GM12878 (cell line): Measurements from ENCODE around the gene CDKL5. TPM values are rescaled to one million over a fixed set of nuclear protein-coding genes. Genes with fewer than 3 reads are reported as not detected.

Experiments used
- ATAC-seq: fragments of 200-7000 bp; cut with Tn5 transposase; 3 replicates; pipeline ENCODE4 v1.9.1; 2020; ENCODE audit warnings: mild to moderate bottlenecking, moderate library complexity
- BruUV-seq: library from RNA; stranded (reverse); fragments of 400-500 nt; replicated peaks from 2 replicates; lab custom pipeline; 2021; lab: Mats Ljungman, UMichigan
- CTCF ChIA-PET: fragments of 300-600 bp; sonication (Branson Sonifier 250); formaldehyde crosslinking; extraction: SDS; loops from one replicate; lab custom pipeline; 2021; ENCODE audit warnings: inconsistent platforms; lab: Yijun Ruan, JAX
- POLR2A ChIA-PET: fragments of 350-600 bp; formaldehyde crosslinking; extraction: SDS; loops from one replicate; lab custom pipeline; 2021; ENCODE audit warnings: inconsistent platforms; lab: Charles Lee
- RAD21 ChIA-PET: fragments of 300-600 bp; sonication (Branson Sonifier 250); formaldehyde crosslinking; loops from one replicate; lab custom pipeline; 2023; ENCODE audit warnings: antibody characterized with exemption; ENCODE audit not compliant: unreplicated experiment; lab: Charles Lee
- SMC1A ChIA-PET: fragments of 300-600 bp; sonication (Branson Sonifier 250); formaldehyde crosslinking; loops from one replicate; lab custom pipeline; 2023; ENCODE audit not compliant: unreplicated experiment, uncharacterized antibody; lab: Charles Lee
- DNase-seq: peaks from one replicate; pipeline ENCODE4 v3.0.0-alpha.2; 2011; ENCODE audit warnings: low read depth, low spot score
- FAIRE-seq: peaks from 3 replicates; lab custom pipeline; 2011; peaks lifted over from hg19 to GRCh38; lab: Jason Lieb, UNC
- H2AFZ ChIP-seq: 2 replicates; pipeline ENCODE4 v1.6.0; 2011; ENCODE audit warnings: low read depth, low read length, control low read depth; ENCODE audit not compliant: control insufficient read depth
- H3K27ac ChIP-seq: 2 replicates; pipeline ENCODE4 v1.5.1; 2011; ENCODE audit warnings: control low read depth; ENCODE audit not compliant: control insufficient read depth, insufficient read depth
- H3K27me3 ChIP-seq, 2 experiments: replicated peaks in 1 of 2; 2 replicates each; pipeline versions ENCODE4 v1.6.0 to v1.6.1; 2011; ENCODE audit warnings: low read length in 1 of 2; ENCODE audit not compliant: control insufficient read depth in 2 of 2, insufficient read depth in 2 of 2
- H3K36me3 ChIP-seq, 2 experiments: 2 replicates each; pipeline ENCODE4 v1.5.1; 2011; ENCODE audit warnings: low read length in 1 of 2; ENCODE audit not compliant: control insufficient read depth in 2 of 2, insufficient read depth in 2 of 2
- H3K4me1 ChIP-seq: 2 replicates; pipeline ENCODE4 v1.6.1; 2011; ENCODE audit warnings: mild to moderate bottlenecking, low read length, moderate library complexity, mixed read lengths; ENCODE audit not compliant: control insufficient read depth, insufficient read depth
- H3K4me2 ChIP-seq: 2 replicates; pipeline ENCODE4 v1.6.0; 2011; ENCODE audit warnings: control low read depth; ENCODE audit not compliant: control insufficient read depth, insufficient read depth
- H3K4me3 ChIP-seq: fragments of 200-600 bp; sonication (generic); 2 replicates; pipeline ENCODE4 v1.5.1; 2016
- H3K79me2 ChIP-seq: 2 replicates; pipeline ENCODE4 v1.6.0; 2011; ENCODE audit warnings: low read length; ENCODE audit not compliant: control insufficient read depth, insufficient read depth
- H3K9ac ChIP-seq: 2 replicates; pipeline ENCODE4 v1.8.0; 2011; ENCODE audit warnings: low read length, control low read depth, mixed read lengths; ENCODE audit not compliant: control insufficient read depth, insufficient read depth
- H3K9me3 ChIP-seq: replicated peaks from 3 replicates; pipeline ENCODE4 v1.5.1; 2011; ENCODE audit warnings: mild to moderate bottlenecking, low read length; ENCODE audit not compliant: control insufficient read depth, insufficient read depth
- H4K20me1 ChIP-seq: 2 replicates; pipeline ENCODE4 v1.6.0; 2011; ENCODE audit not compliant: control insufficient read depth, insufficient read depth
- ATF3 ChIP-seq: IDR thresholded peaks from 2 replicates; pipeline ENCODE4 v1.6.1; 2011; ENCODE audit warnings: low read depth, mild to moderate bottlenecking, low read length, moderate library complexity, borderline replicate concordance; ENCODE audit errors: extremely low read depth
- CUX1 ChIP-seq: IDR thresholded peaks from 2 replicates; pipeline ENCODE4 v1.6.1; 2012; ENCODE audit warnings: improper control_type of control experiment, low read depth, low read length; ENCODE audit not compliant: insufficient replicate concordance
- DPF2 ChIP-seq: fragments of 450-650 bp; IDR thresholded peaks from 2 replicates; pipeline ENCODE4 v1.6.1; 2017; ENCODE audit warnings: mild to moderate bottlenecking
- E2F8 ChIP-seq: fragments of 450-650 bp; IDR thresholded peaks from 2 replicates; pipeline ENCODE4 v1.6.1; 2018; ENCODE audit warnings: mild to moderate bottlenecking, low read depth, moderate library complexity; ENCODE audit not compliant: partially characterized antibody
- RUNX3 ChIP-seq: IDR thresholded peaks from 2 replicates; pipeline ENCODE4 v1.6.1; 2012; ENCODE audit warnings: low read length, inconsistent platforms
- SIN3A ChIP-seq: IDR thresholded peaks from 2 replicates; pipeline ENCODE4 v1.6.1; 2012; ENCODE audit warnings: low read depth, low read length, improper control_type of control experiment
- SIX5 ChIP-seq: IDR thresholded peaks from 2 replicates; pipeline ENCODE4 v1.6.1; 2011; ENCODE audit warnings: mild to moderate bottlenecking, low read depth, low read length, moderate library complexity; ENCODE audit not compliant: severe bottlenecking
- SREBF1 ChIP-seq: IDR thresholded peaks from 2 replicates; pipeline ENCODE4 v1.6.1; 2012; ENCODE audit warnings: mild to moderate bottlenecking, low read length
- TCF12 ChIP-seq: IDR thresholded peaks from 2 replicates; pipeline ENCODE4 v1.6.1; 2011; ENCODE audit warnings: low read depth, mild to moderate bottlenecking, low read length
- ZNF687 ChIP-seq: fragments of 450-650 bp; IDR thresholded peaks from 2 replicates; pipeline ENCODE4 v1.6.1; 2017; ENCODE audit warnings: mild to moderate bottlenecking, moderate library complexity
- WGBS: methylation state at CpG from one replicate; pipeline ENCODE4 v1.1.6; 2016; ENCODE audit warnings: low lambda C conversion rate; ENCODE audit not compliant: insufficient replicate concordance, insufficient coverage; ENCODE audit errors: missing lambda C conversion rate; 5-methylcytosine and 5-hydroxymethylcytosine counted together
- in situ Hi-C: fragments of 300-500 bp; cut with MboI; formaldehyde crosslinking; loops from 9 replicates; pipeline ENCODE4 v1.14.3; 2018; ENCODE audit warnings: mixed read lengths
- intact Hi-C: fragments of 100-400 bp; cut with micrococcal nuclease; formaldehyde crosslinking; loops from one replicate; pipeline ENCODE4 v1.14.2; 2022; ENCODE audit not compliant: unreplicated experiment
- polyA plus RNA-seq, 11 experiments: library from polyadenylated mRNA; depleted of rRNA in 4 of 11; unstranded in 6 of 11; stranded (reverse) in 5 of 11; fragments of >200 nt; fragmentation: Nextera tagmentation in 4 of 11; fragmentation: Illumina TruSeq in 1 of 11; extraction: Ambion mirVana in 4 of 11; extraction: Trizol in 1 of 11; gene quantifications; 1 replicate in 1 of 11; 2 replicates in 10 of 11; pipeline versions ENCODE4 v1.2.1 to v1.2.3, GENCODE V29; 2011 to 2016; ENCODE audit warnings: inconsistent platforms in 2 of 11, missing spikeins in 2 of 11, low read depth in 1 of 11
- total RNA-seq, 4 experiments: library from RNA; depleted of rRNA in 3 of 4; stranded (reverse); fragments of >200 nt in 3 of 4; fragmentation: Illumina TruSeq in 1 of 4; extraction: Trizol in 1 of 4; gene quantifications; 2 replicates each; pipeline versions ENCODE4 v1.2.1 to v1.2.3, GENCODE V29; 2013 to 2021

CDKL5 gene
- total and polyA plus RNA-seq, 10 of the 15 experiments (the other 5 are each of a cell fraction or from before 2014, with no cell fraction given): 1.4 to 14.5 (median 6.3) TPM

DNA sequence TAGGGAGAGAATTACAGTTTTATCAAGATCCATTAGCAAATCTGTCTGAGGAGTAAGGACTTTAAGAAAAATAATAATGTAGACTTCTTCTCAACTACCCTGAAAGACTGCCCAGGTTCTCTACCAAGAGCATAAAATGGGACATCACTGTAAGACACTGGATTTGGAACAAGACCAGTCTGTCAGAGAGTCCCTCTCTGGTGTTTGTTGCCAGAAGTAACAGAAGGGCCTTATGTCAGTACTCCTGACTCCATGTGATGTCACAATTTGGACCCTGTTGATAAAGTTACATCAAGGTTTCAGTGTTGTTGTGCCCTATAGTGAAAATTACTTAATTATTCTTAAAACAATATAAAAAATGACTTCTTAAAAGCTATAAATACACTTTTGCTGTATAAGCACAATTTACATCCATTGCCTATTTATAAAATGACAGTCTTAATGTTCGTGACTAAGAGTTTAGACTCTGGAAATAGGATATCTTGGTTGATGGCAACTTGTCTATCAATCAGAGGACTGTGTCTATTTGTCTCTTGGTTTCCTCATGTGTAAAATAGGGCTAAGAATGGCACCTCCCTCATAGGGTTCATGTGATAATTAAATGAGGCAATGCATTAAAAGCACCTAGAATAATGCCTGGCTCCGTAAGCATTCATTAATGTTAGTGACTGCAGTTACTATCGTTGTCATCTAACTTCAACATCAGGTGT, 188.7 kb downstream of the CDKL5 start:
- H3K27me3 ChIP-seq: no peaks in the 10 kb centered on the region
- H3K36me3 ChIP-seq: no peaks in the 10 kb centered on the region
- no peak for DNase-seq
- no peaks in the 10 kb centered on the region for H3K4me1 ChIP-seq
- RAD21 ChIA-PET: no interaction called here
- CTCF ChIA-PET: interaction anchor here (1.1 kb wide), 1 partner anchor 10 kb away, joined by 3 read pairs; no protein-coding TSS in a partner anchor
- no peaks in the 10 kb centered on the region for H3K79me2 ChIP-seq
- no peak for FAIRE-seq
- SMC1A ChIA-PET: no interaction called here
- no peak overlapping the region for H3K4me2 ChIP-seq
- no peak overlapping the region for H3K9ac ChIP-seq
- no TSS peak for BruUV-seq
- intact Hi-C loops: no loop called here
- no peak overlapping the region for H3K4me3 ChIP-seq
- POLR2A ChIA-PET: no interaction called here
- no peaks in the 10 kb centered on the region for H3K9me3 ChIP-seq
- WGBS: 60% methylated on average over 3 of the region's 3 CpGs
- ATAC-seq: no peak
- no peak overlapping the region for H3K27ac ChIP-seq
- in situ Hi-C loops: no loop called here
- H2AFZ ChIP-seq: no peak overlapping the region
- H4K20me1 ChIP-seq: no peaks in the 10 kb centered on the region
- TF ChIP-seq ZNF687 (no peak), ATF3 (no peak), SIX5 (no peak), RUNX3 (no peak), SREBF1 (no peak), CUX1 (no peak), TCF12 (no peak), E2F8 (no peak), DPF2 (no peak), SIN3A (no peak)
